COLO668 (cell line): ENCODE results near the gene PARP3.
"Not testable (repeated sequence)": the region's sequence is repeated elsewhere in the genome, so short reads cannot be mapped to it uniquely, and the experiment has no call there.

Experiments
- DNase-seq: peaks from one replicate; lab custom pipeline; 2025; ENCODE audit not compliant: unreplicated experiment; lab: John Stamatoyannopoulos, UW

Gene PARP3

GRCh38 chr3:51983578-51984268 is 41.6 kb downstream of the PARP3 start:
- DNase-seq = no peak

DNA sequence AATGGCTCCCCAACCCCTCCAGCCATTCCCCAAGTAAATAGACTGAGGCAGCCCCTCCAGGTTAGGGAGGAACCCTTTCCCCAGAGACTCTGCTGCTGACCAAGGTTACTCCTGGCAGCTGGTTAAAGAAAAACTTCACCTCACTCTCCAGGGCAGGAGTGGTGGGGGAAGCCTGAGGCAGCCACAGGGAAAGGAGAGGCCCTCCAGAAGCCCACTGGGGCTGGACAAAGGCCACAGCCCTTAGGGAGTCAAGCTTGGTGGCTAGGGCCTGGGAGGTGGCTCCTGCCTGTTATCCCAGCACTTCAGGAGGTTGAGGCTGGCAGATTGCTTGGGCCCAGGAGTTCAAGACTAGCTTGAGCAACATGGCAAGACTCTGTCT is 42.1 kb downstream of the PARP3 start:
- no peak for DNase-seq

GRCh38 chr3:51985063-51985462 is 42.9 kb downstream of the PARP3 start:
- no peak for DNase-seq

DNA sequence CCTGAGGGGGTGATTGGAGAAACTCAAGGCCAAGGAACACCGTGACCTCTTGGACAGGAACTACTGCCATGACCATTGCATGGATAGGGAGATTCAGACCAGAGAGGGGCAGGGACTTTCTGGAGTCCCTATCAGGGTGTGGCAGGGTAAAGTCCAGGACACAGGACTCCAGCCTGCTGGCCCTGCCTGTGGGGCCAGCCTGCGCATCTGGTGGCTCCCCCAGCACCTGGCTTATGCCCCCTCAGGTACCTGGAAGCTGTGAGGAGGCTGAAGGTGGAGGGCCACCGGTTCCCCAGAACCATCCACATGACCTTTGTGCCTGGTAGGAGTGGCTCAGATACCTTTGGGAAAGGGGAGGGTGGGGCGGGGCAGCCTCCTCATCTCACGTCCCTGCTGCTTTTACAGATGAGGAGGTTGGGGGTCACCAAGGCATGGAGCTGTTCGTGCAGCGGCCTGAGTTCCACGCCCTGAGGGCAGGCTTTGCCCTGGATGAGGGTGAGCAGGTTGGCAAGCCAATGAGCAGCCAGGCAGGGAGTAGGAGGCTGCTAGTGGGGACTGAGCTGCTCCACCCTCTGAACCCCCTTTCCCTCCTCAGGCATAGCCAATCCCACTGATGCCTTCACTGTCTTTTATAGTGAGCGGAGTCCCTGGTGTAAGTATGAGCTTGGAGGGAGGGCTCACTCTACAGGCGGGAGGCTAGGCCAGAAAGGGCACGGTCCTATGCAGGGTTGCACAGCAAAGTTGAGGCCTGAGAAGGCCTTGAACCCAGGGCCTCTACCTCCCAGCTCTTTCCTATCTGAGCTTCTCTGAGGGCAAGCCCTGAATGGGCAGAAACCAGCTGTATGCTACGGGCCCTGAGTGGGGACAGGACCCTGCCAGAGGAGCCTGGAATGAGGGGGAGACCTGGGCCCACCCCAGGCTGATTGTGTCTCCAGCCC is 44.1 kb downstream of the PARP3 start:
- DNase-seq = no peak

DNA sequence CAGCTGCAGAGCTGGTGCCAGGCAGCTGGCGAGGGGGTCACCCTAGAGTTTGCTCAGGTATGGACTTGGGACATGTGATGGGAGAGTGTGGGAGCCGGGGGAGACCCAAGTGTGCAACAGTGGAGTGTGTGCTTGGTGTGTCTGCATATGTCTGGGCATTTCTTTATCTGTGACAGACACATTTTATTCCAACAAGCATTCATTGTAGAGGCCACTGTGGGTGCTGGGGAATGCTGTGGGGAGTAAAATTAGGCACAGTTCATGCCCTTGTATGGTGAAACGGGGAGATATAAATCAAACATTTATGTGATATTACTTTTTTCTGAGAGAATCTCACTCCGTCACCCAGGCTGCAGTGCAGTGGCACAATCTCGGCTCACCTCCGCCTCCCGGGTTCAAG is 45.4 kb downstream of the PARP3 start:
- DNase-seq = no peak

GRCh38 chr3:51988286-51989146 is 46.4 kb downstream of the PARP3 start:
- DNase-seq = no peak

GRCh38 chr3:51990501-51990971 is 48.4 kb downstream of the PARP3 start:
- DNase-seq = not testable (repeated sequence)

- DNase-seq = no peak
These were observed 50.0 kb downstream of the PARP3 start for GRCh38 chr3:51992017-51992682.

GRCh38 chr3:51993657-51994056 is 51.5 kb downstream of the PARP3 start:
- not testable (repeated sequence) for DNase-seq

DNA sequence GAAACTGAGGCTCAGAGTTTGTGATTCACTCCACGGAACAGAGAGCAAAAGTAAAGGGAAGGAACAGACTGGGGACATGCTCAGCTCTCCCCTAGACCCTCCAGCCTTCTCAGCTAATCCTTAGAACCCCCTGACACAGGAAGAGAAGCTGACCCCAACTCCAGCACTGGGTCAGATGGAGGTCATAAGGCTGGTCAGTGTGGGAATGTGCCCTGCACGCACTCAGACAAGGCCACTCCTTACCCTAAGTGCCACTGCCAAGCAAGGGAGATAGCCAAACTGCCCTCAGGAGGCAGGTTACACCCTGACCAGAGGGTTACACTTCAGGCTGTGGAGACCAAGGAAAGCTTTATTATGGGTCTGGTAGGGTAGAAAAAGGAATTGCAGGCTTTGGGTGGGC is 52.4 kb downstream of the PARP3 start:
- no peak for DNase-seq

DNA sequence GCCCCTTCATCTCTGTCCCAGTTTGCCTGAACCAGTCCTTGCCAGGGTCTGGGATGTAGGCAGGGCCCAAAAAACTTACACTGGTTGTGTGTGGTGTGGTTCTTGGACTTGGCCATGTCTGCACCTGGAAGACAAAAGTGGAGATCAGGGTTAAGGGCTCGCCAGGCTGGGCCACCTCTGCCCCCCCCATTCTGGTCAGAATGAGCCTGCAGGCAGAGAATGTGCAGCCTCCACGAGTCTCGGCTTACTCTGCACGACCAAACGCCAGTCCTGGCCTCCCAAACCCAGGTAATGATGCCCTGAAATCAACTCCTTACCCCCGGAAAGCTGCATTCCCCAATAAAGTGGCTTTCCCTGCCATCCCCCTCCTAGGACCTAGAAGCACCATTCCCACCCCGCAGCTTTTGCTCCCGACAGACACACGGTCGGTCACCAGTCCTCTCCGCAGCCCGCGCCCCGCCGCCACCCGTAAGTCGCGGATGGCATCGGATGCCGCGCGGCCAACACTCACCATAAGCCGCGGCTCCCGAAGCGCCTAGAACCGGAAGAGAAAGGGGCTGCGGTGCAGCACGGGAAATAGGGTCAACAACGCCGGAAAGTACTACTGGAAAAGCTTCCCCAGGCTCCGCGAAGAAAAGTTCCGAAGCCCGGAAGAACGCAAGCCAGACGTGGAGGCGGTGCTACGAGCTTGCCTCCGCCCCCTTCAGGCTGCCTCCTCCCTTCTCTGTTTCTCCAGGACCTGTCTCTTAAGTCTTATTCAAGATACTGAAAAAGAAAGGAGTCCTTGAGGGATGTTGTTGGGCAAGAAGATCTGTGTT is 53.4 kb downstream of the PARP3 start, which contains the start of gene RPL29:
Gene RPL29 (minus strand): TSS at position 550 of the 818 bp plus-strand sequence. CDS start 434 bp downstream, at position 116.
- DNase-seq = peak; percentile 86

- no peak for DNase-seq
These were observed 55.0 kb downstream of the PARP3 start for GRCh38 chr3:51997172-51997571.

GRCh38 chr3:51997935-51998596 is 55.9 kb downstream of the PARP3 start:
- DNase-seq = peak; percentile 13
